ENCODE data around the gene EPHA7. TPM values are rescaled to one million over a fixed set of nuclear protein-coding genes. Genes with fewer than 3 reads are reported as not detected.

The EPHA7 gene
- total RNA-seq, 1 experiment from 2014 or later: not detected

DNA sequence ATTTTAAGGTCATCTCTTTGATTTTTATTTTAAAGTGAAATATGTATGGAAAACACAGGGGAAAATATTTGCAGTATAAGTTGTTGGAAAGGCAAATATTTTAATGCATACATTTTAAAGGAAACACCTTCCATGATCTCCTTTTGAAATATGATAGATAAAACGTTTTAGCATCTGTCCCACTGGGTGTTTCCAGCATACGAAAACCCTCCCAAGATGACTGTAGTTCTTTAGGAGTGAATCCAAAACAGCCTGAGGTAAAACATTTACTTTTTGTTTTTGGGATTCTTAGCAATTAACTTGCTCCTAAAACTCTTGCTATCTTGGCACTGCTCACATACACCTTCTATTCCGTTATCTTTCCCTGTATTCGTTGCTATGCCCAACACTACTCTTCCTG, 210.0 kb downstream of the EPHA7 start:
- Mint-ChIP-seq H3K27ac (ENCODE audit: low read depth, unreplicated experiment) (no peak overlapping the region), H3K4me3 (ENCODE audit: unreplicated experiment) (no peak overlapping the region), H3K36me3 (ENCODE audit: insufficient read depth, unreplicated experiment) (no peaks in the 10 kb centered on the region), H3K9me3 (ENCODE audit: unreplicated experiment) (no peaks in the 10 kb centered on the region), H3K4me1 (ENCODE audit: insufficient read depth, unreplicated experiment) (no peaks in the 10 kb centered on the region), H3K27me3 (ENCODE audit: insufficient read depth, unreplicated experiment) (peaks cover 9% of the 10 kb centered on the region)
- intact Hi-C loops (cut with micrococcal nuclease): no loop called here
- no peak for DNase-seq (ENCODE audit: unreplicated experiment)
- ChIA-PET CTCF (interaction anchor here (0.6 kb wide), 1 partner anchor 1135 kb away, joined by 3 read pairs; no protein-coding TSS in a partner anchor), POLR2A (no interaction called here)
- no TSS peak for BruUV-seq (replicated peaks)
- no peak for TF ChIP-seq CTCF (IDR thresholded peaks at IDR 0.05; ENCODE audit: unreplicated experiment)

- H3K36me3 Mint-ChIP-seq (ENCODE audit: insufficient read depth, unreplicated experiment): peaks cover 2% of the 10 kb centered on the region
- BruUV-seq (replicated peaks): no TSS peak
- H3K9me3 Mint-ChIP-seq (ENCODE audit: unreplicated experiment): no peaks in the 10 kb centered on the region
- no peaks in the 10 kb centered on the region for H3K4me1 Mint-ChIP-seq (ENCODE audit: insufficient read depth, unreplicated experiment)
- peaks cover 5% of the 10 kb centered on the region for H3K27me3 Mint-ChIP-seq (ENCODE audit: insufficient read depth, unreplicated experiment)
- no peak overlapping the region for H3K27ac Mint-ChIP-seq (ENCODE audit: low read depth, unreplicated experiment)
- intact Hi-C loops (cut with micrococcal nuclease): no loop called here
- CTCF ChIA-PET: no interaction called here
- H3K4me3 Mint-ChIP-seq (ENCODE audit: unreplicated experiment): no peak overlapping the region
- DNase-seq (ENCODE audit: unreplicated experiment): no peak
- no peak for TF ChIP-seq CTCF (IDR thresholded peaks at IDR 0.05; ENCODE audit: unreplicated experiment)
- POLR2A ChIA-PET: interaction anchor here (0.7 kb wide), 1 partner anchor 303 kb away, joined by 3 read pairs; no protein-coding TSS in a partner anchor
These were observed 222.9 kb downstream of the EPHA7 start for GRCh38 chr6:93196406-93196970.

- intact Hi-C loops (cut with micrococcal nuclease): no loop called here
These were observed 224.9 kb downstream of the EPHA7 start for GRCh38 chr6:93194480-93194879.

DNA sequence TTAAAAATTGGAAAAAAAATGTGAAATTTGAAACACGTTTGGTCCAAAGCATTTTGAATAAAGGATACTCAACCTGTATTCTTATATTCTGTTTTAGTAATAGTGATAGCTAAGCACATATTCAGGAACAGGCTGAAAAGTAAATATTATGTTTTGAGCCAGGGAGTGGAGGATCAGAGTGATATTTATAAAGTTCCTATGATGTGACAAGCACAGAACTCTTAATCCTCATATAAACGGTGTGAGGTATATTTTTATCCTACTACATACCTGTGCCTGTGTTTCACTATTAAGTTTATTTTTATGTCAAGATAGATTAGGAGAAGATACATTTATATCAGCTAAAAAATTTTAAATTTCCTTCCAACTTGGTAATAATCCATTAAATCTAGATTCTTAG, 225.5 kb downstream of the EPHA7 start:
- Mint-ChIP-seq H3K27ac (ENCODE audit: low read depth, unreplicated experiment) (no peak overlapping the region), H3K9me3 (ENCODE audit: unreplicated experiment) (no peaks in the 10 kb centered on the region), H3K4me1 (ENCODE audit: insufficient read depth, unreplicated experiment) (no peaks in the 10 kb centered on the region), H3K36me3 (ENCODE audit: insufficient read depth, unreplicated experiment) (peaks cover 6% of the 10 kb centered on the region), H3K27me3 (ENCODE audit: insufficient read depth, unreplicated experiment) (peaks cover 29% of the 10 kb centered on the region), H3K4me3 (ENCODE audit: unreplicated experiment) (no peak overlapping the region)
- no peak for TF ChIP-seq CTCF (IDR thresholded peaks at IDR 0.05; ENCODE audit: unreplicated experiment)
- BruUV-seq (replicated peaks): no TSS peak
- POLR2A ChIA-PET: no interaction called here
- intact Hi-C loops (cut with micrococcal nuclease): no loop called here
- CTCF ChIA-PET: interaction anchor here (0.6 kb wide), 1 partner anchor 16 kb away, joined by 3 read pairs; no protein-coding TSS in a partner anchor
- DNase-seq (ENCODE audit: unreplicated experiment): no peak

More at GRCh38 chr6:93194480-93194879, 224.9 kb downstream of the EPHA7 start:
- ChIA-PET CTCF (interaction anchor here (0.6 kb wide), 1 partner anchor 17 kb away, joined by 3 read pairs; no protein-coding TSS in a partner anchor), POLR2A (no interaction called here)
- no TSS peak for BruUV-seq (replicated peaks)
- Mint-ChIP-seq H3K36me3 (ENCODE audit: insufficient read depth, unreplicated experiment) (peaks cover 6% of the 10 kb centered on the region), H3K4me1 (ENCODE audit: insufficient read depth, unreplicated experiment) (no peaks in the 10 kb centered on the region), H3K4me3 (ENCODE audit: unreplicated experiment) (no peak overlapping the region), H3K9me3 (ENCODE audit: unreplicated experiment) (no peaks in the 10 kb centered on the region), H3K27ac (ENCODE audit: low read depth, unreplicated experiment) (no peak overlapping the region), H3K27me3 (ENCODE audit: insufficient read depth, unreplicated experiment) (peaks cover 26% of the 10 kb centered on the region)
- TF ChIP-seq CTCF (IDR thresholded peaks at IDR 0.05; ENCODE audit: unreplicated experiment): no peak
- no peak for DNase-seq (ENCODE audit: unreplicated experiment)
